Loucy (cell line): ENCODE results near the gene KDM5B.
"Not testable (repeated sequence)": the region's sequence is repeated elsewhere in the genome, so short reads cannot be mapped to it uniquely, and the experiment has no call there.

Experiments used
- H2AFZ ChIP-seq: fragments of 200-600 bp; sonication (generic); 2 replicates; pipeline ENCODE4 v1.6.0; 2016; ENCODE audit warnings: antibody characterized with exemption, mild to moderate bottlenecking, low read length, moderate library complexity
- H3F3A ChIP-seq: fragments of 200-600 bp; 2 replicates; pipeline ENCODE4 v1.6.0; 2016; ENCODE audit warnings: antibody characterized with exemption, low read depth, mild to moderate bottlenecking
- H3K27me3 ChIP-seq: fragments of 200-600 bp; sonication (generic); 2 replicates; pipeline ENCODE4 v1.6.1; 2014; ENCODE audit warnings: low read length, mild to moderate bottlenecking; ENCODE audit not compliant: insufficient read depth, poor library complexity, severe bottlenecking
- H3K36me3 ChIP-seq: fragments of 200-600 bp; sonication (generic); 2 replicates; pipeline ENCODE4 v1.6.1; 2016; ENCODE audit warnings: low read length; ENCODE audit not compliant: insufficient read depth
- H3K4me1 ChIP-seq: fragments of 200-600 bp; sonication (generic); 2 replicates; pipeline ENCODE4 v1.5.1; 2014; ENCODE audit warnings: low read length, mild to moderate bottlenecking; ENCODE audit not compliant: insufficient read depth, poor library complexity, severe bottlenecking
- H3K4me2 ChIP-seq: fragments of 200-600 bp; sonication (generic); 2 replicates; pipeline ENCODE4 v1.6.0; 2014; ENCODE audit warnings: antibody characterized with exemption, low read length, low read depth, mild to moderate bottlenecking; ENCODE audit not compliant: poor library complexity, severe bottlenecking
- H3K4me3 ChIP-seq: fragments of 200-600 bp; sonication (generic); 2 replicates; pipeline ENCODE4 v1.5.1; 2014; ENCODE audit warnings: low read length, mild to moderate bottlenecking, mixed read lengths; ENCODE audit not compliant: poor library complexity, severe bottlenecking
- H3K79me2 ChIP-seq: fragments of 200-600 bp; sonication (generic); 2 replicates; pipeline ENCODE4 v1.6.1; 2014; ENCODE audit warnings: low read length; ENCODE audit not compliant: insufficient read depth
- H3K9ac ChIP-seq: fragments of 200-600 bp; sonication (generic); 2 replicates; pipeline ENCODE4 v1.6.0; 2014; ENCODE audit warnings: mild to moderate bottlenecking, low read depth, low read length, moderate library complexity; ENCODE audit not compliant: poor library complexity, severe bottlenecking
- H3K9me2 ChIP-seq: fragments of 200-600 bp; sonication (generic); replicated peaks from 2 replicates; pipeline ENCODE4 v1.6.1; 2016; ENCODE audit warnings: low read depth, low read length, mixed read lengths
- H3K9me3 ChIP-seq: fragments of 200-600 bp; sonication (generic); 2 replicates; pipeline ENCODE4 v1.6.1; 2014; ENCODE audit warnings: mild to moderate bottlenecking, antibody characterized with exemption, low read length, low read depth; ENCODE audit not compliant: insufficient read depth
- H4K20me1 ChIP-seq: fragments of 200-600 bp; sonication (generic); 2 replicates; pipeline ENCODE4 v1.6.0; 2014; ENCODE audit warnings: antibody characterized with exemption, low read length, mild to moderate bottlenecking; ENCODE audit not compliant: insufficient read depth, poor library complexity, severe bottlenecking
- EZH2phosphoT487 ChIP-seq: fragments of 200-600 bp; IDR thresholded peaks from 2 replicates; pipeline ENCODE4 v1.6.1; 2018; ENCODE audit warnings: antibody characterized with exemption, mild to moderate bottlenecking, moderate library complexity, borderline replicate concordance
- TF ChIP-seq, protein P1 (sequence below): fragments of 200-600 bp; sonication (generic); conservative IDR thresholded peaks from 2 replicates; pipeline ENCODE4 v1.5.1; 2014; ENCODE audit warnings: mild to moderate bottlenecking, antibody characterized with exemption, low read length

Gene KDM5B

DNA sequence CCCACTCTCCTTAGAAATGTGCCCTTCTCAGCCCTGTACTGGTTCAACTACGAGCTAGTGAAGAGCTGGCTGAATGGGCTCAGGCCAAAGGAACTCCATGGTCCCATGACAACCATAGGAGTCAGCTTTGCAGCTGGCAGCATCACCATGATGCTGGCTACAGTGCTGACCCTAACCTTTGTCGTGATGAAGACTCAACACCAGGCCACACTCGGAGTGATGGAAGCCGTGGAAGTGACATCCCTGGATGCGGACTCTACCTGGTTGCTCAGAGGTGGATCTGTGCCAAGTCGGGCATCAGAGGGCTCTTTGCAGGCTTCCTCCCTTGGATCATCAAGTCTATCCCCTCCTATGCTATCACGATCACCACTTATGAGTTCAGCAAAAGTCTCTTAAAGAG, 11.6 kb downstream of the KDM5B start:
- peaks cover 95% of the 10 kb centered on the region for H4K20me1 ChIP-seq

GRCh38 chr1:202794931-202795330, 13.3 kb downstream of the KDM5B start:
- H3K4me1 ChIP-seq = peaks cover 21% of the 10 kb centered on the region
- H3K4me2 ChIP-seq = peak overlapping the region; percentile 4
- peaks cover 95% of the 10 kb centered on the region for H4K20me1 ChIP-seq

More for the DNA sequence above, 11.6 kb downstream of the KDM5B start:
- H3K9me3 ChIP-seq = no peaks in the 10 kb centered on the region
- TF ChIP-seq, protein P1, sequence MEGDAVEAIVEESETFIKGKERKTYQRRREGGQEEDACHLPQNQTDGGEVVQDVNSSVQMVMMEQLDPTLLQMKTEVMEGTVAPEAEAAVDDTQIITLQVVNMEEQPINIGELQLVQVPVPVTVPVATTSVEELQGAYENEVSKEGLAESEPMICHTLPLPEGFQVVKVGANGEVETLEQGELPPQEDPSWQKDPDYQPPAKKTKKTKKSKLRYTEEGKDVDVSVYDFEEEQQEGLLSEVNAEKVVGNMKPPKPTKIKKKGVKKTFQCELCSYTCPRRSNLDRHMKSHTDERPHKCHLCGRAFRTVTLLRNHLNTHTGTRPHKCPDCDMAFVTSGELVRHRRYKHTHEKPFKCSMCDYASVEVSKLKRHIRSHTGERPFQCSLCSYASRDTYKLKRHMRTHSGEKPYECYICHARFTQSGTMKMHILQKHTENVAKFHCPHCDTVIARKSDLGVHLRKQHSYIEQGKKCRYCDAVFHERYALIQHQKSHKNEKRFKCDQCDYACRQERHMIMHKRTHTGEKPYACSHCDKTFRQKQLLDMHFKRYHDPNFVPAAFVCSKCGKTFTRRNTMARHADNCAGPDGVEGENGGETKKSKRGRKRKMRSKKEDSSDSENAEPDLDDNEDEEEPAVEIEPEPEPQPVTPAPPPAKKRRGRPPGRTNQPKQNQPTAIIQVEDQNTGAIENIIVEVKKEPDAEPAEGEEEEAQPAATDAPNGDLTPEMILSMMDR = no peak
- TF ChIP-seq EZH2phosphoT487 = no peak
- peaks cover 30% of the 10 kb centered on the region; the same call in 1 of the 2 replicates for H3K36me3 ChIP-seq
- H3K4me2 ChIP-seq = peak overlapping the region; percentile 48
- no peak overlapping the region for H3K9ac ChIP-seq
- H3K27me3 ChIP-seq = no peaks in the 10 kb centered on the region
- H3K4me3 ChIP-seq = no peak overlapping the region
- H3K9me2 ChIP-seq = no peaks in the 10 kb centered on the region
- no peaks in the 10 kb centered on the region for H3F3A ChIP-seq
- H3K79me2 ChIP-seq = peaks cover 100% of the 10 kb centered on the region
- H3K4me1 ChIP-seq = peaks cover 34% of the 10 kb centered on the region
- no peak overlapping the region for H2AFZ ChIP-seq

GRCh38 chr1:202794051-202794740, 14.0 kb downstream of the KDM5B start:
- Histone ChIP-seq H3K4me3 (no peak overlapping the region), H3K27me3 (no peaks in the 10 kb centered on the region), H3K9me2 (no peaks in the 10 kb centered on the region), H3K36me3 (peaks cover 30% of the 10 kb centered on the region; the same call in 1 of the 2 replicates), H3K4me1 (peaks cover 21% of the 10 kb centered on the region), H4K20me1 (peaks cover 94% of the 10 kb centered on the region), H3K9me3 (no peaks in the 10 kb centered on the region), H2AFZ (no peak overlapping the region), H3F3A (peaks cover 5% of the 10 kb centered on the region; the same call in 1 of the 2 replicates), H3K9ac (no peak overlapping the region), H3K4me2 (peak overlapping the region; percentile 4), H3K79me2 (peaks cover 100% of the 10 kb centered on the region)
- no peak for TF ChIP-seq EZH2phosphoT487
- TF ChIP-seq, protein P1 = no peak

More at GRCh38 chr1:202794931-202795330, 13.3 kb downstream of the KDM5B start:
- H2AFZ ChIP-seq, H3K4me3 ChIP-seq, H3K9me3 ChIP-seq, H3F3A ChIP-seq, H3K27me3 ChIP-seq, H3K9ac ChIP-seq, H3K9me2 ChIP-seq: not testable (repeated sequence)
- Histone ChIP-seq H3K36me3 (peaks cover 30% of the 10 kb centered on the region; the same call in 1 of the 2 replicates), H3K79me2 (peaks cover 100% of the 10 kb centered on the region)
